Measurements from ENCODE around the gene RALGDS.
"Not testable (repeated sequence)": the region's sequence is repeated elsewhere in the genome, so short reads cannot be mapped to it uniquely, and the experiment has no call there.

The RALGDS gene

GRCh38 chr9:133064241-133065069 lies 56.6 kb downstream of the RALGDS start:
- DNase-seq = no peak

- no peak for DNase-seq
These were observed 57.4 kb downstream of the RALGDS start for GRCh38 chr9:133063500-133064231.

GRCh38 chr9:133063159-133063499 lies 57.9 kb downstream of the RALGDS start:
- no peak for DNase-seq

- DNase-seq = not testable (repeated sequence)
These were observed 58.5 kb downstream of the RALGDS start for GRCh38 chr9:133062569-133062968.

GRCh38 chr9:133061764-133062145 lies 59.3 kb downstream of the RALGDS start, which contains the start of gene CEL:
CEL (plus strand) TSS chr9:133061981; CDS start chr9:133062003, 22 bp downstream.
- not testable (repeated sequence) for DNase-seq

- DNase-seq = not testable (repeated sequence)
These were observed 59.8 kb downstream of the RALGDS start for GRCh38 chr9:133061019-133061763.

GRCh38 chr9:133060417-133060841 lies 60.6 kb downstream of the RALGDS start:
- DNase-seq = no peak

GRCh38 chr9:133059623-133060022 lies 61.4 kb downstream of the RALGDS start:
- no peak for DNase-seq

GRCh38 chr9:133058550-133059320 lies 62.3 kb downstream of the RALGDS start:
- no peak for DNase-seq

- DNase-seq = no peak
These were observed 63.0 kb downstream of the RALGDS start for GRCh38 chr9:133058071-133058470.

GRCh38 chr9:133057553-133057952 lies 63.5 kb downstream of the RALGDS start:
- DNase-seq = no peak

GRCh38 chr9:133057006-133057405 lies 64.0 kb downstream of the RALGDS start:
- DNase-seq = no peak

GRCh38 chr9:133056533-133056932 lies 64.5 kb downstream of the RALGDS start:
- DNase-seq = no peak

- no peak for DNase-seq
These were observed 65.1 kb downstream of the RALGDS start for GRCh38 chr9:133055788-133056420.

GRCh38 chr9:133054966-133055365 lies 66.1 kb downstream of the RALGDS start:
- DNase-seq = no peak

- no peak for DNase-seq
These were observed 66.7 kb downstream of the RALGDS start for GRCh38 chr9:133054194-133054890.

GRCh38 chr9:133051966-133052539 lies 69.0 kb downstream of the RALGDS start:
- no peak for DNase-seq

- no peak for DNase-seq
These were observed 69.6 kb downstream of the RALGDS start for GRCh38 chr9:133051281-133051900.

- no peak for DNase-seq
These were observed 70.3 kb downstream of the RALGDS start for GRCh38 chr9:133050781-133051180.

- no peak for DNase-seq
These were observed 70.9 kb downstream of the RALGDS start for GRCh38 chr9:133050142-133050541.

GRCh38 chr9:133049043-133049442 lies 72.0 kb downstream of the RALGDS start:
- DNase-seq = no peak
